Renal pelvis (tissue), 4 donors: ENCODE results near the gene SRD5A1. TPM values are rescaled to one million over a fixed set of nuclear protein-coding genes. Genes with fewer than 3 reads are reported as not detected.
A peak's percentile ranks its signal among the peaks of the same experiment; 100 is the strongest.

Experiments used
- DNase-seq: peaks from one replicate; pipeline ENCODE4 v3.0.0-alpha.2; 2013
- polyA plus RNA-seq, 3 donors: library from polyadenylated mRNA; unstranded; fragments of 120-200 nt; gene quantifications; one replicate each; pipeline ENCODE4 v1.2.1, GENCODE V29; 2013; ENCODE audit not compliant: insufficient read length in 3 of 3

Gene SRD5A1
- polyA plus RNA-seq, 3 donors, result 11.6 to 12.5 (median 11.7) TPM

DNA sequence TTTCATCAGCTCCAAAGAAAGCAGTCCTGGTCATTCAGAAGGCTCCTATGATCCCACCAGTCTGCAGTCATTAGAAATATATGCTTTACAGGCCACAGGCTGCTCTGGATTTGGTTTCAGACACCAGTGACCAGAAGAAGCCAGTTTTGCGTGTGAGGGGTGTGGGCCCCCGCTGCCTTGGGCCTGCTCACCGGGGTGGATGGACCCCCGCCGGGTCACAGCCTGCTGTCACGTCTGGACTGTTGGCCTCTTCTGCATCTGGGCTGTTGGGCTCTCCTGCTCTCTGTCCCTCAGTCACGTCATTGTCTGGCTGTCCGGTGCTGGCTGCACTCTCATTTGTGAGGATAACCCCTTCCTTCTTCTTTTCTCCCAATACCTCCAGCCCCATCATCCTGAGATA lies 33.5 kb upstream of the SRD5A1 start:
- no peak for DNase-seq

GRCh38 chr5:6601271-6601670 lies 32.0 kb upstream of the SRD5A1 start:
- DNase-seq, result no peak

GRCh38 chr5:6601816-6602215 lies 31.4 kb upstream of the SRD5A1 start:
- DNase-seq, result no peak

DNA sequence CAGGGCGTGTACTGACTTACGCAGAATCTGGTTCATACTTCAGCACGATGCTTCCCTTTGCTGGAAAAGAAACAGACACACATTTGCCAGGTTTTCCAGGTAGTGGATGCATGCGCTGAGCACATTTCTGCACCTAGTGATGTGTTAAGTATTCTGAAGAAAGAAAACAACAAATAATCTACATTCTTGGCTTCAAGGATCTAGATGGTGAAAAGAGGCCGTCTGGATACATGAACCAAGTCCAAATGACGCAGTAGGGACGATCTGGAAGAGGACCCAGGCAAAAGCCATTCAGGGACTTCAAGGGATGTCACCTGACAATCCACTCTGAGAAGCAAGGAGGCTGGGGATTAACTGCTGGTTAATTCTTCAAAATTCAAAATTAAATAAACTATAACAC lies 30.8 kb upstream of the SRD5A1 start:
- no peak for DNase-seq

DNA sequence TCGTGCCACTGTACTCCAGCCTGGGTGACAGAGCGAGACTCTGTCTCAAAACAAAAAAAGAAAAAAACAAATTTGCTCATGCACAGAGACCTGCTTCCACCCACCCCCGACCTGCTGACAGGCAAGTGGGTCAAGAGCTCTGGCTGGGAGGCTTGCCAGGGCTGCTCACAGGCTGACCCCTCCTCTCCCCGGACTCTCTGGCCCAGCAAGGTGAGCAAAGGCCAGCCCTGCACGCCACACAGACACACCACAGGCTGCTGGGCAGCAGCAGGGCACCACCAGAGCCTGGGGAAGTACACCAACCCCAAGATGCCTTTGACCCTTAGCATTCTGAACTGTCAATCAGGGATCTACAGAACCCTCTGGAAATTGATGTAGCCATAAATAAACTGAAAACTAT lies 29.6 kb upstream of the SRD5A1 start:
- DNase-seq, result no peak

DNA sequence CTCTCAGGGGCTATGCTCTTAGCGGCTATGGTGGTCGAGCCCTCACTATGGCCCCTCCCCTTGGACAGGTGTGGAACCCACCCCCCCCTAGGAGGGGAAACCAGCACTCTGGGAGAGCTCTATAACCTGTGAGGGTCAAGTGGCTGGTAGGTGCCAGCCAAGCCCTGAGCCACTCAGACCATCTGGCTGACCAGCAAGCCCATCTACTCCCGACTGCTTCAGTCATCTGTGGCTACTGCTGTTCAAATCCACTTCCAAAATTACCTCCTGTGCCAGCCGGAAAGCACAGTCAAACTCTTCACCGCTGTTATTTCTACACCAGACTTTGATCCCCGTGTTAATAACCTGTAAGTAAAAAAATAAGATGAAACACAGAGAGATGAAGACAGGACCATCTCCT lies 28.9 kb upstream of the SRD5A1 start:
- DNase-seq, result no peak

DNA sequence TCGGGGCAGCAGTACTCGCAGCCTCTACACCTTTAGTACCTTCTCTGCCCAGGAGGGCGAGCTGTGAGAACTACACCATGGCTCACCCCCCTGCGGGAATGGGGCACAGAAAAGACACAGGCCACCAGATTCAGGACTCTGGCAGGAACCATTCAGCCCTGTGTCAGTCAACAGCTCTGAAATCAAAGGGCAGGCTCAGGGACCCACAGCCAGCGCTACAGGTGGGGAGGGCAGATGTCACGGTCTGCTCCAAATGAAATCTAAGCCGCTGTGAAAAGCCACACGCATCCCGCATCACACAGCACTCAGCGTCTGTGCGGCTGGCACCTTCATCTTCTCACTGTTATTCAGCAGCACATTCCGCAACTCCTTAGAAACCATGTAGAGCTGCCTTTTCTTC lies 28.3 kb upstream of the SRD5A1 start:
- no peak for DNase-seq

DNA sequence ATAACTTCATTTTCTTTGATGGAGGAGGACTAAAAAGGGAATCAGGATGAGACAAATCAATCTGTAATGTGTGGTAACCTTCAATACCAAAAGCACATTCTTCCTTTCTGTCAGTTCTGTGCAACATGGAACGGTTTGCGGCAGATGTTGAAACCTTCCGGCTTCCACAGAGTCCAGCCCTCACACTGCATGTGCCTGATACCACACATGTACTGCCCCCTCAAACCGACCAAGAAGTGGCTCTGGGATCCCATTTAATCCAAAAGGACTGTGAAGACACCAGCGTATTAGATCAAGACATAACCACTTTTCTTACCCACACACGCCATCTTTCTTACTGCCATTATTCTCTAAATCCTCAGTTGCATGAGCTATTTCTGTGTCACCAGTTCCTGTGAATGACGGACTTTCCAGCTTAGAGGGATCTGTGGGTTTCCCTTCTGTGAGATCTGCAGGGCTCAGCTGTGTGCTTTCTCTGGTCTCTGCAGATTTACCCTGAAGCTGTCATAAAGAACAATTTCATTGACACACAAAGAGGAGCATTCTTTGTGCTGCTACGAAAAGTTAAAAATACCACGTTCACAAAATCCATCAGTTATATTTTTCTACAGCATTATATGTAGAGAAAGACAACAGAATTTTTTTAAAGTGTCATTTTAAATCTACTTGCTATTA lies 26.2 kb upstream of the SRD5A1 start:
- DNase-seq, result no peak

- no peak for DNase-seq
Observed at GRCh38 chr5:6607559-6607936, 25.7 kb upstream of the SRD5A1 start.

GRCh38 chr5:6608016-6608415 lies 25.2 kb upstream of the SRD5A1 start:
- no peak for DNase-seq

- no peak for DNase-seq
Observed at GRCh38 chr5:6611334-6612256, 21.6 kb upstream of the SRD5A1 start.

DNA sequence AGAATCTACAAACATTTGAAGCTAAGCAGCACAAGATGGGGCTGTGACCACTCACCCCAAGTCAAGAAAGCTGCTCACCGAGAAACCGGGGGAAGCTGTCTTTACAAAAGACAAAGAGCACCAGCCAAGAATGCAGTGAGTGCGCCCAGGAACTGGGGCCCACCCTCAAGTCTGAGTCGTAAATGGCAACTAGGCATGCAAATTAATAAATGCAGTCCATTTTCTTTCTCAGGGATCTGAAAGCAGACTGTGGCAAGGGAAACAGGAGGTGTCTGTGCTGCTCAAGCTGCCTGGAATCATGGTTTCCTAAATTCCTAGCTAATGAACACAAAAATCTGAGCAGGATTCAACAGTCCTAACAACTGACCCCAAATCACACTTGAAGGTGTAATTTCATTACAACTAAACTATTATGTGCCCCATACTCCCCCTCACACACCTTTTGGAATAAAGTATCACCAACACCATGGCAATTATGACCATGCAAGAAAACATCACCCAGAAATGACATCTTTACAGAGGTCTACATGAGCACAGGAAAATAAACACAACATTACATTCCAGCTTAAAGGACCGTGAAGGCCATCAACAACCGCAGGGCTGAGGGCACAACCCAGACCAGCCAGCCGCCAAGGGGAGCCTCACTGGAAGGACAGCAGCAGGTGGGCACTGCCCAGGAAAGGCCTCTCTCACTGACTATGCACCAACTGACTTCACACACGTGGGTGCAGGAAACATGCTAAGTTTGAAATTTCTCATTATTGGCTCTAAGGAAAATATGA lies 18.0 kb upstream of the SRD5A1 start:
- DNase-seq, result no peak

DNA sequence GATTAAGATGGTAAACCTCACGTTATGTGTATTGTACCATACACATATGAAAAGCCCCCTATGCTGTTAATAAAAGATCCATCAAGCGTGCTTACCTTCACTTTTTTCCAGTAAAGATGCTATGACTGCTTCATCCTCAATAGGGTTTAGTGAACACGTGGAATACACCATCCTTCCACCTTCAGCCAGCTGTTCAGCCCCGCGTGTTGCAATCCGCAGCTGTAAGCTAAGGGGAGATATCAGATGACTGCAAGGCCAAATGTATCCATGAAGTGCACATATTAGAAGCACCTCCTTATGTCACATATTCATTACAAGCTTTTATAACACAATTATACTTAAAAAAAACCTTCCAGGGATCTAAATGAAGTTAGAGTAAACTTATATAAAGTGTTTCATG lies 16.6 kb upstream of the SRD5A1 start:
- no peak for DNase-seq

- no peak for DNase-seq
Observed at GRCh38 chr5:6623228-6623627, 10.0 kb upstream of the SRD5A1 start.

- DNase-seq, result no peak
Observed at GRCh38 chr5:6623941-6624340, 9.3 kb upstream of the SRD5A1 start.

- DNase-seq, result no peak
Observed at GRCh38 chr5:6626508-6626907, 6.7 kb upstream of the SRD5A1 start.

DNA sequence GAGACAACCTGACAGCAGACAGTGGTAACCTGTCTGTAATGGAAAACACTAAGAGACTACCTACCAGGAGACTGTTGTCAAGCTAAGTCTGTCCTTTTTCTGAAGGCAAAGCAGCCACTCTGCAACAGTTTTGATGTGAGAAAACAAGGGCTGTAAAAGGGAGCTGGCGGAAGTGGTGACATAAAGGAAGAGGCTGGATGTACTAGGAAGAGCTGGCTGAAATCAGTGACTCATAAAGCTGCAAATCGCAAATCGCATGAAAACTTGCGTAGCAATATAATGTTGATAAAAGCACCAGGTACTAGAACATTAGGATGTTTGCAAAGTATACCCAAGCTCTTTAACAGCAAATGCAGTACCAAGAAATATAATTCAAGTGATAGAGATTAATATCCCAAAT lies 1.8 kb upstream of the SRD5A1 start:
- DNase-seq, result no peak

DNA sequence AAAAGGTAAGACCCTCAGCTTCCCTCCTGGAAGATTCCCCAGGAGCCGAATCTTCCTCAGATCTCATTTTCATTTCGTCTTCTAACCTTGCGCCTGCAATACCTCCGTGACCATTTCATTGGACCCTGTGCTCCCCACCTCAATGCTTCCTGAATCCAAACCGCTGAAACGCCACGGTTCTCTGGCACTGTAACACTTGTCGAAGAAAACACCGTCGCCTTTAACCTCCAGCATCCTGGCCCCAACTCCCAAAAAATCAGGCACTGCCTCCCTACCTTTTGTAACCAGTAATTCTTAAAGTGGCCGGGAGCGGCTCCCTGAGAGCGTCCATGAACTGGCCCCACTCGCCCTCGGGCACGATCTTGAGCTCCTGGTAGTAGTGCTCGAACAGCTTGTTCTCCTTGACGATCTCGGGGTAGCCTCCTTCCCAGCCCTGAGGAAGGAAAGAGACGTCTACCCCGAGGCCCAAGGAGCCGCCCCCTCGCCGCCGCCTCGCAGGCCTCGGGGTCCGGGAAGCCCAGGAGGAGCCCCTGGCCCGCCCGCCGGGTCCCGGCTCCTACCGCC lies 834 bp upstream of the SRD5A1 start:
- no peak for DNase-seq

GRCh38 chr5:6633469-6634245 lies 417 bp downstream of the SRD5A1 start:
- peak; percentile 24 for DNase-seq

DNA sequence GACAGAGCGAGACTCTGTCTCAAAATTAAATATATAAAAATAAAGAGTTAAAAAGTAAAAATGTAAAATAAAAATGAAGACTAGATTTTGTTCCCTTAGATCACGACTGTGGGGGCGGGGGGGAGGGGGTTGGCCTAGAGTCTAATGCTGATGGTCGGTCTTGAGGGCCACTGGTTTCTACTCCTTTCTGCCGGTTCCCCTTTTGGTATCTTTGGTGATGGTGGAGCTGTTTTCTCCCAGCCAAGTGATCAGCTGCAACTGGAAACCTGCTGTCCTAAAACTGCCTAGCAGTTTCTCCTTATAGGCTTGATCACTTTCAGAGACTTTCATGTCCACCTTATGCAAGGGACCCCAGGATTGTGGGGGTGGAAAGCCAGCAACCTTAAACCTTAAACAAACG lies 1.1 kb downstream of the SRD5A1 start:
- DNase-seq, result no peak

- DNase-seq, result no peak
Observed at GRCh38 chr5:6634788-6635430, 1.7 kb downstream of the SRD5A1 start.
